ENCODE results near the gene RNF10.
"Not testable (repeated sequence)": the region's sequence is repeated elsewhere in the genome, so short reads cannot be mapped to it uniquely, and the experiment has no call there.

RNF10 gene

GRCh38 chr12:120534203-120534702, at the start of gene RNF10:
RNF10 (plus strand) TSS chr12:120534356; CDS start chr12:120534812, 456 bp downstream.
- TF ChIP-seq CTCF (IDR thresholded peaks at IDR 0.05; ENCODE audit: insufficient read depth, low read depth, low read length, missing control alignments): no peak
- peak; percentile 94 for DNase-seq (ENCODE audit: low read depth)
- H3K4me3 ChIP-seq (ENCODE audit: low read depth, low read length): peak within 1 kb of the TSS; percentile 73

GRCh38 chr12:120485961-120486881, 47.9 kb upstream of the RNF10 start:
- no peak for TF ChIP-seq CTCF (IDR thresholded peaks at IDR 0.05; ENCODE audit: insufficient read depth, low read depth, low read length, missing control alignments)
- DNase-seq (ENCODE audit: low read depth): no peak
- H3K4me3 ChIP-seq (ENCODE audit: low read depth, low read length): no peak overlapping the region

DNA sequence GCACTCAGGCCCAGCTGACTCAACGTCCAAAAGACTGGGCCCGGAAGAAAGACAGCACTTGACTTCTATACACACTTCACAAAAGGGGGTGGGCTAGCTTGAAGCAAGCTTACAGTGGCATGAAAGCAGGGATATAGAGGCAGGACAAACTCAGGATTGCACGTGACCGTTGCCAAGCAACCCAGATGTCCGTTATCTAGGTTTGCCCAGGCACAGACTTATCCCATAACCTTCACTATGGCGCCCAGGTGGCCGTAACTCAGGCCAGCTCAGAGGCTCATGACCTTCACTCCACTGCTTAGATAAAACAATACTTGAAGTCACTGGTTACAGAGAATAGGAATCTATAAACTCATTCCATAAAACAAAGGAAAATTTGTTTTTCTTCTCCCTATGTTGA, 46.6 kb upstream of the RNF10 start:
- H3K4me3 ChIP-seq (ENCODE audit: low read depth, low read length); DNase-seq (ENCODE audit: low read depth): not testable (repeated sequence)

DNA sequence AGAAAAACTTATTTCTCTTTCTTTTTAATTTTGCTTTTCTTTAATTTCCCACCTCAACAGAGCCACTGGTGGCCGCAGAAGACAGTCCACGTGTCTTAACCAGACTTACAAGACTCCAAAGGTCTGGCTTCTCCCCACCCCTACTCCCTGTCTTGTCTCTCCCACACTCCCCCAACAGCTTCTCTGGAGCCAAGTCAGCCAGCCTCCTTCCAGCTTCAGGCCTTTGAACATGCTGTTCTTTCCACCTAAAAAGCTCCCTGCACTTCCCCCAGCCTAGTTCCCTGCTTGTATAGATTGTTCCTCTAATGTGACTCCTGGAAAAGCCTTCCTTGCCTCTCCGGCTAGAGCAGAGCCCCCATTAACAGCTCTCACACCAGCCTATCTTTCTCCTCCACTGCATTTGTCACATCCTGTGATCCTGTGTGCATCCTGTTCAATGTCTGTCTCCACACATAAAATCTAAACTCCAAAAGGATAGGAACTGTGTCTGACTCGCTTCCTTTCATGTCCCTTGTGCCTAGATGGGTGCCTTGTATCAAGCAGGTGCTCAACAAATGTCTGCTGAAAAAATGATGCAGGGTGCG, 46.0 kb upstream of the RNF10 start:
- DNase-seq (ENCODE audit: low read depth): no peak
- TF ChIP-seq CTCF (IDR thresholded peaks at IDR 0.05; ENCODE audit: insufficient read depth, low read depth, low read length, missing control alignments): no peak
- no peak overlapping the region for H3K4me3 ChIP-seq (ENCODE audit: low read depth, low read length)

- TF ChIP-seq CTCF (IDR thresholded peaks at IDR 0.05; ENCODE audit: insufficient read depth, low read depth, low read length, missing control alignments): no peak
- DNase-seq (ENCODE audit: low read depth): no peak
- no peak overlapping the region for H3K4me3 ChIP-seq (ENCODE audit: low read depth, low read length)
Measured at GRCh38 chr12:120489018-120489417, 45.1 kb upstream of the RNF10 start.

- DNase-seq (ENCODE audit: low read depth): no peak
- TF ChIP-seq CTCF (IDR thresholded peaks at IDR 0.05; ENCODE audit: insufficient read depth, low read depth, low read length, missing control alignments): no peak
Measured at GRCh38 chr12:120490325-120490724, 43.8 kb upstream of the RNF10 start.

GRCh38 chr12:120490833-120491512, 43.2 kb upstream of the RNF10 start:
- DNase-seq (ENCODE audit: low read depth): no peak
- H3K4me3 ChIP-seq (ENCODE audit: low read depth, low read length): no peak overlapping the region
- no peak for TF ChIP-seq CTCF (IDR thresholded peaks at IDR 0.05; ENCODE audit: insufficient read depth, low read depth, low read length, missing control alignments)

More at GRCh38 chr12:120490325-120490724, 43.8 kb upstream of the RNF10 start:
- no peak overlapping the region for H3K4me3 ChIP-seq (ENCODE audit: low read depth, low read length)
